Activated naive CD8-positive, alpha-beta T cell treated with anti-CD3 and anti-CD28 coated beads for 36 hours (primary cell): Measurements from ENCODE around the gene GARIN5B. TPM values are rescaled to one million over a fixed set of nuclear protein-coding genes. Genes with fewer than 3 reads are reported as not detected.
A peak's percentile ranks its signal among the peaks of the same experiment; 100 is the strongest.
"Not testable (repeated sequence)": the region's sequence is repeated elsewhere in the genome, so short reads cannot be mapped to it uniquely, and the experiment has no call there.

Experiments used
- DNase-seq: peaks from one replicate; pipeline ENCODE4 v3.0.0; 2021
- H3K27ac Mint-ChIP-seq: one replicate; pipeline ENCODE4 v1.8.0; 2022; ENCODE audit warnings: mild to moderate bottlenecking, moderate library complexity, mixed read lengths
- H3K27me3 Mint-ChIP-seq: one replicate; pipeline ENCODE4 v1.8.0; 2022; ENCODE audit warnings: mild to moderate bottlenecking, mixed read lengths
- H3K36me3 Mint-ChIP-seq: one replicate; pipeline ENCODE4 v1.8.0; 2021; ENCODE audit warnings: mild to moderate bottlenecking, mixed read lengths
- H3K4me1 Mint-ChIP-seq: one replicate; pipeline ENCODE4 v1.8.0; 2021; ENCODE audit warnings: mixed read lengths
- H3K4me3 Mint-ChIP-seq: one replicate; pipeline ENCODE4 v1.8.0; 2022; ENCODE audit warnings: mild to moderate bottlenecking, moderate library complexity, mixed read lengths
- H3K9me3 Mint-ChIP-seq: one replicate; pipeline ENCODE4 v1.8.0; 2022; ENCODE audit warnings: mixed read lengths
- total RNA-seq, 2 experiments: library from RNA; stranded (reverse); gene quantifications; one replicate each; pipeline ENCODE4 v1.2.3, GENCODE V29; 2021

Gene GARIN5B
- total RNA-seq, 2 experiments from 2014 or later = not detected

- H3K27me3 Mint-ChIP-seq = peaks cover 3% of the 10 kb centered on the region
- H3K4me3 Mint-ChIP-seq = peak overlapping the region; percentile 89
- no peak for DNase-seq
- peaks cover 6% of the 10 kb centered on the region for H3K36me3 Mint-ChIP-seq
- no peaks in the 10 kb centered on the region for H3K9me3 Mint-ChIP-seq
- H3K4me1 Mint-ChIP-seq = peaks cover 12% of the 10 kb centered on the region
- peak overlapping the region; percentile 90 for H3K27ac Mint-ChIP-seq
Observed at GRCh38 chr19:55339889-55340783, 22.9 kb downstream of the GARIN5B start.

GRCh38 chr19:55339105-55339888, 23.8 kb downstream of the GARIN5B start, which contains the start of gene KMT5C:
KMT5C (plus strand) TSS chr19:55339876; CDS start chr19:55341937, 2,061 bp downstream.
- DNase-seq = peak; percentile 100
- peaks cover 6% of the 10 kb centered on the region for H3K36me3 Mint-ChIP-seq
- H3K4me3 Mint-ChIP-seq = peak within 1 kb of the TSS; percentile 89
- H3K27me3 Mint-ChIP-seq = peaks cover 4% of the 10 kb centered on the region
- H3K27ac Mint-ChIP-seq = peak within 1 kb of the TSS; percentile 90
- H3K4me1 Mint-ChIP-seq = peaks cover 12% of the 10 kb centered on the region
- no peaks in the 10 kb centered on the region for H3K9me3 Mint-ChIP-seq

GRCh38 chr19:55336101-55336500, 27.0 kb downstream of the GARIN5B start:
- no peak overlapping the region for H3K4me3 Mint-ChIP-seq
- H3K27ac Mint-ChIP-seq = no peak overlapping the region
- H3K9me3 Mint-ChIP-seq = no peaks in the 10 kb centered on the region
- H3K36me3 Mint-ChIP-seq = no peaks in the 10 kb centered on the region
- DNase-seq = no peak
- H3K4me1 Mint-ChIP-seq = peaks cover 7% of the 10 kb centered on the region
- H3K27me3 Mint-ChIP-seq = peaks cover 16% of the 10 kb centered on the region

GRCh38 chr19:55333870-55334269, 29.2 kb downstream of the GARIN5B start:
- peaks cover 20% of the 10 kb centered on the region for H3K27me3 Mint-ChIP-seq
- H3K36me3 Mint-ChIP-seq = no peaks in the 10 kb centered on the region
- no peaks in the 10 kb centered on the region for H3K9me3 Mint-ChIP-seq
- no peak overlapping the region for H3K4me3 Mint-ChIP-seq
- peaks cover 5% of the 10 kb centered on the region for H3K4me1 Mint-ChIP-seq
- no peak for DNase-seq
- no peak overlapping the region for H3K27ac Mint-ChIP-seq

GRCh38 chr19:55329791-55330190, 33.3 kb downstream of the GARIN5B start:
- H3K4me1 Mint-ChIP-seq, H3K9me3 Mint-ChIP-seq, H3K36me3 Mint-ChIP-seq, H3K4me3 Mint-ChIP-seq, DNase-seq, H3K27ac Mint-ChIP-seq: not testable (repeated sequence)
- peaks cover 23% of the 10 kb centered on the region for H3K27me3 Mint-ChIP-seq

GRCh38 chr19:55328774-55329318, 34.2 kb downstream of the GARIN5B start:
- H3K27me3 Mint-ChIP-seq = peaks cover 18% of the 10 kb centered on the region
- H3K9me3 Mint-ChIP-seq, H3K27ac Mint-ChIP-seq, H3K4me3 Mint-ChIP-seq, DNase-seq, H3K36me3 Mint-ChIP-seq, H3K4me1 Mint-ChIP-seq: not testable (repeated sequence)

- Mint-ChIP-seq H3K9me3 (no peaks in the 10 kb centered on the region), H3K36me3 (no peaks in the 10 kb centered on the region), H3K27me3 (peaks cover 18% of the 10 kb centered on the region), H3K4me3 (peak within 1 kb of the TSS; percentile 10), H3K4me1 (no peaks in the 10 kb centered on the region), H3K27ac (no peak within 1 kb of the TSS)
- DNase-seq = no peak
Observed at GRCh38 chr19:55325172-55325571, 37.9 kb downstream of the GARIN5B start, which contains the start of gene TMEM150B. TMEM150B (minus strand) TSS chr19:55325341; CDS start chr19:55321036, 4,305 bp downstream.

GRCh38 chr19:55324662-55325061, 38.4 kb downstream of the GARIN5B start:
- Mint-ChIP-seq H3K27ac (no peak overlapping the region), H3K4me1 (no peaks in the 10 kb centered on the region), H3K4me3 (no peak overlapping the region), H3K36me3 (no peaks in the 10 kb centered on the region), H3K27me3 (peaks cover 14% of the 10 kb centered on the region), H3K9me3 (no peaks in the 10 kb centered on the region)
- no peak for DNase-seq

- H3K36me3 Mint-ChIP-seq = no peaks in the 10 kb centered on the region
- no peak overlapping the region for H3K4me3 Mint-ChIP-seq
- no peaks in the 10 kb centered on the region for H3K4me1 Mint-ChIP-seq
- H3K27ac Mint-ChIP-seq = no peak overlapping the region
- peaks cover 14% of the 10 kb centered on the region for H3K27me3 Mint-ChIP-seq
- H3K9me3 Mint-ChIP-seq = no peaks in the 10 kb centered on the region
- no peak for DNase-seq
Observed at GRCh38 chr19:55322204-55322885, 40.7 kb downstream of the GARIN5B start.

GRCh38 chr19:55321466-55322137, 41.5 kb downstream of the GARIN5B start:
- no peaks in the 10 kb centered on the region for H3K36me3 Mint-ChIP-seq
- no peak for DNase-seq
- H3K9me3 Mint-ChIP-seq = no peaks in the 10 kb centered on the region
- H3K27ac Mint-ChIP-seq = no peak overlapping the region
- H3K4me3 Mint-ChIP-seq = no peak overlapping the region
- no peaks in the 10 kb centered on the region for H3K4me1 Mint-ChIP-seq
- peaks cover 14% of the 10 kb centered on the region for H3K27me3 Mint-ChIP-seq

- Mint-ChIP-seq H3K4me3 (no peak overlapping the region), H3K27me3 (peaks cover 14% of the 10 kb centered on the region), H3K9me3 (no peaks in the 10 kb centered on the region), H3K36me3 (no peaks in the 10 kb centered on the region), H3K27ac (no peak overlapping the region), H3K4me1 (no peaks in the 10 kb centered on the region)
- no peak for DNase-seq
Observed at GRCh38 chr19:55320844-55321419, 42.1 kb downstream of the GARIN5B start.

- H3K27ac Mint-ChIP-seq = no peak overlapping the region
- no peak overlapping the region for H3K4me3 Mint-ChIP-seq
- no peaks in the 10 kb centered on the region for H3K4me1 Mint-ChIP-seq
- no peak for DNase-seq
- no peaks in the 10 kb centered on the region for H3K9me3 Mint-ChIP-seq
- H3K27me3 Mint-ChIP-seq = peaks cover 11% of the 10 kb centered on the region
- H3K36me3 Mint-ChIP-seq = no peaks in the 10 kb centered on the region
Observed at GRCh38 chr19:55319785-55320184, 43.3 kb downstream of the GARIN5B start.

- Mint-ChIP-seq H3K27ac (no peak overlapping the region), H3K36me3 (no peaks in the 10 kb centered on the region), H3K4me1 (no peaks in the 10 kb centered on the region), H3K27me3 (no peaks in the 10 kb centered on the region), H3K9me3 (no peaks in the 10 kb centered on the region), H3K4me3 (no peak overlapping the region)
- no peak for DNase-seq
Observed at GRCh38 chr19:55316646-55317045, 46.4 kb downstream of the GARIN5B start.

- Mint-ChIP-seq H3K36me3 (no peaks in the 10 kb centered on the region), H3K9me3 (no peaks in the 10 kb centered on the region), H3K27ac (no peak overlapping the region), H3K27me3 (no peaks in the 10 kb centered on the region), H3K4me1 (no peaks in the 10 kb centered on the region), H3K4me3 (no peak overlapping the region)
- DNase-seq = no peak
Observed at GRCh38 chr19:55315956-55316525, 47.0 kb downstream of the GARIN5B start.
